Natural killer cell treated with Interleukin-12 subunit alpha and Interleukin-12 subunit beta and Interleukin-15 and Interleukin-18, amount 100 ng/mL, for 72 hours (primary cell): ENCODE data around the gene S100A14. TPM values are rescaled to one million over a fixed set of nuclear protein-coding genes. Genes with fewer than 3 reads are reported as not detected.
"Not testable (repeated sequence)": the region's sequence is repeated elsewhere in the genome, so short reads cannot be mapped to it uniquely, and the experiment has no call there.

ENCODE experiments used
- ATAC-seq, 2 donors: fragments of 150-1000 bp; cut with Tn5 transposase in 1 of 2; sonication (Bioruptor Pico), chemical (Tn5 transposase) in 1 of 2; 2 replicates each; pipeline ENCODE4 v1.10.0; 2021
- DNase-seq: peaks from one replicate; pipeline ENCODE4 v3.0.0; 2022; ENCODE audit warnings: low spot score
- H3K27ac Mint-ChIP-seq, 2 donors: 1 replicate in 1 of 2; 2 replicates in 1 of 2; pipeline ENCODE4 v1.8.0; 2022; ENCODE audit warnings: mixed read lengths in 2 of 2, mild to moderate bottlenecking in 1 of 2, moderate library complexity in 1 of 2
- H3K27me3 Mint-ChIP-seq, 2 donors: 1 replicate in 1 of 2; 2 replicates in 1 of 2; pipeline ENCODE4 v1.8.0; 2022; ENCODE audit warnings: mixed read lengths in 2 of 2
- H3K36me3 Mint-ChIP-seq: one replicate; pipeline ENCODE4 v1.8.0; 2022; ENCODE audit warnings: mixed read lengths
- H3K4me1 Mint-ChIP-seq, 2 donors: 1 replicate in 1 of 2; 2 replicates in 1 of 2; pipeline ENCODE4 v1.8.0; 2022; ENCODE audit warnings: low read depth in 2 of 2, mixed read lengths in 2 of 2, mild to moderate bottlenecking in 1 of 2
- H3K4me3 Mint-ChIP-seq: one replicate; pipeline ENCODE4 v1.8.0; 2022; ENCODE audit warnings: mixed read lengths
- H3K9me3 Mint-ChIP-seq: 2 replicates; pipeline ENCODE4 v1.8.0; 2022; ENCODE audit warnings: mixed read lengths
- total RNA-seq, 2 donors: library from RNA; stranded (reverse); gene quantifications; one replicate each; pipeline ENCODE4 v1.2.3, GENCODE V29; 2022

The S100A14 gene
- total RNA-seq, 2 donors from 2014 or later, result not detected

GRCh38 chr1:153608089-153608682 lies 7.9 kb downstream of the S100A14 start:
- Mint-ChIP-seq H3K27ac (no peak overlapping the region), H3K27me3 (peaks cover 0 to 6% of the 10 kb centered on the region in 2 donors), H3K36me3 (no peaks in the 10 kb centered on the region), H3K4me3 (no peak overlapping the region), H3K4me1 (no peaks in the 10 kb centered on the region), H3K9me3 (no peaks in the 10 kb centered on the region)
- ATAC-seq (no peak), DNase-seq (no peak)

- DNase-seq, result no peak
- H3K36me3 Mint-ChIP-seq, result no peaks in the 10 kb centered on the region
- no peak overlapping the region for H3K27ac Mint-ChIP-seq
- no peaks in the 10 kb centered on the region for H3K4me1 Mint-ChIP-seq
- H3K9me3 Mint-ChIP-seq, result no peaks in the 10 kb centered on the region
- H3K4me3 Mint-ChIP-seq, result no peak overlapping the region
- peaks cover 0 to 6% of the 10 kb centered on the region in 2 donors for H3K27me3 Mint-ChIP-seq
- no peak for ATAC-seq
Observed at GRCh38 chr1:153607381-153607780, 8.7 kb downstream of the S100A14 start.

- peaks cover 0 to 3% of the 10 kb centered on the region in 2 donors for H3K27me3 Mint-ChIP-seq
- no peaks in the 10 kb centered on the region for H3K36me3 Mint-ChIP-seq
- H3K27ac Mint-ChIP-seq, result no peak overlapping the region
- no peaks in the 10 kb centered on the region for H3K9me3 Mint-ChIP-seq
- H3K4me3 Mint-ChIP-seq, result no peak overlapping the region
- no peaks in the 10 kb centered on the region for H3K4me1 Mint-ChIP-seq
- DNase-seq (no peak), ATAC-seq (no peak)
Observed at GRCh38 chr1:153606194-153606593, 9.9 kb downstream of the S100A14 start.

GRCh38 chr1:153602749-153603148 lies 13.4 kb downstream of the S100A14 start:
- peaks cover 0 to 2% of the 10 kb centered on the region in 2 donors for H3K27me3 Mint-ChIP-seq

GRCh38 chr1:153599847-153600246 lies 16.3 kb downstream of the S100A14 start:
- H3K27ac Mint-ChIP-seq, result no peak overlapping the region
- H3K36me3 Mint-ChIP-seq, result no peaks in the 10 kb centered on the region
- no peak for DNase-seq
- H3K9me3 Mint-ChIP-seq, result no peaks in the 10 kb centered on the region
- H3K27me3 Mint-ChIP-seq, result no peaks in the 10 kb centered on the region
- H3K4me1 Mint-ChIP-seq, result no peaks in the 10 kb centered on the region
- ATAC-seq, result no peak
- no peak overlapping the region for H3K4me3 Mint-ChIP-seq

More at GRCh38 chr1:153602749-153603148, 13.4 kb downstream of the S100A14 start:
- no peak overlapping the region for H3K27ac Mint-ChIP-seq
- no peak overlapping the region for H3K4me3 Mint-ChIP-seq
- H3K36me3 Mint-ChIP-seq, result no peaks in the 10 kb centered on the region
- no peaks in the 10 kb centered on the region for H3K4me1 Mint-ChIP-seq
- H3K9me3 Mint-ChIP-seq, result no peaks in the 10 kb centered on the region
- no peak for DNase-seq
- ATAC-seq, result no peak

- Mint-ChIP-seq H3K27me3 (no peaks in the 10 kb centered on the region), H3K4me3 (no peak overlapping the region), H3K36me3 (no peaks in the 10 kb centered on the region), H3K4me1 (no peaks in the 10 kb centered on the region), H3K27ac (no peak overlapping the region), H3K9me3 (no peaks in the 10 kb centered on the region)
- ATAC-seq (peak in 1 of 2 donors; percentile 71), DNase-seq (no peak)
Observed at GRCh38 chr1:153598309-153599172, 17.6 kb downstream of the S100A14 start.

- no peak for DNase-seq
- Mint-ChIP-seq H3K4me1 (no peaks in the 10 kb centered on the region), H3K4me3 (no peak overlapping the region), H3K27me3 (no peaks in the 10 kb centered on the region), H3K9me3 (no peaks in the 10 kb centered on the region), H3K27ac (no peak overlapping the region), H3K36me3 (no peaks in the 10 kb centered on the region)
- no peak for ATAC-seq
Observed at GRCh38 chr1:153597206-153597605, 18.9 kb downstream of the S100A14 start.

- DNase-seq (no peak), ATAC-seq (no peak)
- no peak overlapping the region for H3K4me3 Mint-ChIP-seq
- peaks cover 0 to 5% of the 10 kb centered on the region in 2 donors for H3K27me3 Mint-ChIP-seq
- no peaks in the 10 kb centered on the region for H3K9me3 Mint-ChIP-seq
- H3K27ac Mint-ChIP-seq, result no peak overlapping the region
- H3K4me1 Mint-ChIP-seq, result no peaks in the 10 kb centered on the region
- H3K36me3 Mint-ChIP-seq, result no peaks in the 10 kb centered on the region
Observed at GRCh38 chr1:153592748-153593147, 23.4 kb downstream of the S100A14 start.

GRCh38 chr1:153588482-153588881 lies 27.6 kb downstream of the S100A14 start:
- Mint-ChIP-seq H3K4me3 (no peak overlapping the region), H3K9me3 (no peaks in the 10 kb centered on the region)

GRCh38 chr1:153588033-153588432 lies 28.1 kb downstream of the S100A14 start:
- not testable (repeated sequence) for ATAC-seq, H3K36me3 Mint-ChIP-seq, H3K4me1 Mint-ChIP-seq, H3K4me3 Mint-ChIP-seq, H3K27ac Mint-ChIP-seq, DNase-seq, H3K9me3 Mint-ChIP-seq
- H3K27me3 Mint-ChIP-seq, result peaks cover 15 to 22% of the 10 kb centered on the region in 2 donors

More at GRCh38 chr1:153588482-153588881, 27.6 kb downstream of the S100A14 start:
- no peaks in the 10 kb centered on the region for H3K4me1 Mint-ChIP-seq
- no peak for DNase-seq
- ATAC-seq, result no peak
- H3K27me3 Mint-ChIP-seq, result peaks cover 15 to 22% of the 10 kb centered on the region in 2 donors
- no peak overlapping the region for H3K27ac Mint-ChIP-seq
- no peaks in the 10 kb centered on the region for H3K36me3 Mint-ChIP-seq

GRCh38 chr1:153587314-153587713 lies 28.8 kb downstream of the S100A14 start:
- Mint-ChIP-seq H3K36me3 (no peaks in the 10 kb centered on the region), H3K4me3 (no peak overlapping the region), H3K27me3 (peaks cover 15 to 22% of the 10 kb centered on the region in 2 donors), H3K27ac (no peak overlapping the region), H3K4me1 (no peaks in the 10 kb centered on the region), H3K9me3 (no peaks in the 10 kb centered on the region)
- DNase-seq (no peak), ATAC-seq (no peak)

- Mint-ChIP-seq H3K36me3 (no peaks in the 10 kb centered on the region), H3K9me3 (no peaks in the 10 kb centered on the region), H3K4me3 (no peak overlapping the region), H3K27me3 (peaks cover 15 to 22% of the 10 kb centered on the region in 2 donors), H3K27ac (no peak overlapping the region), H3K4me1 (no peaks in the 10 kb centered on the region)
- DNase-seq (no peak), ATAC-seq (no peak)
Observed at GRCh38 chr1:153586347-153586746, 29.8 kb downstream of the S100A14 start.

- DNase-seq (no peak), ATAC-seq (no peak)
- no peaks in the 10 kb centered on the region for H3K36me3 Mint-ChIP-seq
- H3K27me3 Mint-ChIP-seq, result peaks cover 15 to 22% of the 10 kb centered on the region in 2 donors
- no peaks in the 10 kb centered on the region for H3K9me3 Mint-ChIP-seq
- no peak overlapping the region for H3K27ac Mint-ChIP-seq
- no peaks in the 10 kb centered on the region for H3K4me1 Mint-ChIP-seq
- H3K4me3 Mint-ChIP-seq, result no peak overlapping the region
Observed at GRCh38 chr1:153585006-153585405, 31.1 kb downstream of the S100A14 start.

GRCh38 chr1:153583976-153584375 lies 32.1 kb downstream of the S100A14 start:
- Mint-ChIP-seq H3K27ac (no peak overlapping the region), H3K27me3 (peaks cover 20 to 27% of the 10 kb centered on the region in 2 donors), H3K4me1 (no peaks in the 10 kb centered on the region), H3K9me3 (no peaks in the 10 kb centered on the region), H3K36me3 (no peaks in the 10 kb centered on the region), H3K4me3 (no peak overlapping the region)
- no peak for DNase-seq
- ATAC-seq, result no peak
